Measurements from ENCODE around the gene PRKG1.

DNA sequence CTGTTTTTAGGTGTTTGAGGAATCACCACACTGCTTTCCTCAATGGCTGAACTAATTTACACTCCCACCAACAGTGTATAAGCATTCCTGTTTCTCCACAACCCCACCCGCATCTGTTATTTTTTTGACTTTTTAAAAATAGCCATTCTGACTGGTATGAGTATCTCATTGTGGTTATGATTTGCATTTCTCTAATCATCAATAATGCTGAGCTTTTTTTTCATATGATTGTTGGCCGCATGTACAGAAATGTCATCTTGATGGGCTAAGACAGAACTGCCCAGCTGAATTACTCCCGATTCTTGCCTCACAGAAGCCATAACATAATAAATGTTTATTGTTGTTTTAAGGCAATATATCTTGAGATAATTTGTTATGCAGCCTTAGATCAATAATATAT lies 1146.7 kb downstream of the PRKG1 start:
- TF ChIP-seq, protein P1, sequence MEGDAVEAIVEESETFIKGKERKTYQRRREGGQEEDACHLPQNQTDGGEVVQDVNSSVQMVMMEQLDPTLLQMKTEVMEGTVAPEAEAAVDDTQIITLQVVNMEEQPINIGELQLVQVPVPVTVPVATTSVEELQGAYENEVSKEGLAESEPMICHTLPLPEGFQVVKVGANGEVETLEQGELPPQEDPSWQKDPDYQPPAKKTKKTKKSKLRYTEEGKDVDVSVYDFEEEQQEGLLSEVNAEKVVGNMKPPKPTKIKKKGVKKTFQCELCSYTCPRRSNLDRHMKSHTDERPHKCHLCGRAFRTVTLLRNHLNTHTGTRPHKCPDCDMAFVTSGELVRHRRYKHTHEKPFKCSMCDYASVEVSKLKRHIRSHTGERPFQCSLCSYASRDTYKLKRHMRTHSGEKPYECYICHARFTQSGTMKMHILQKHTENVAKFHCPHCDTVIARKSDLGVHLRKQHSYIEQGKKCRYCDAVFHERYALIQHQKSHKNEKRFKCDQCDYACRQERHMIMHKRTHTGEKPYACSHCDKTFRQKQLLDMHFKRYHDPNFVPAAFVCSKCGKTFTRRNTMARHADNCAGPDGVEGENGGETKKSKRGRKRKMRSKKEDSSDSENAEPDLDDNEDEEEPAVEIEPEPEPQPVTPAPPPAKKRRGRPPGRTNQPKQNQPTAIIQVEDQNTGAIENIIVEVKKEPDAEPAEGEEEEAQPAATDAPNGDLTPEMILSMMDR (IDR thresholded peaks at IDR 0.05), result no peak
- no peak for TF ChIP-seq POLR2A (IDR thresholded peaks at IDR 0.05)
